K562 (cell line): ENCODE results near the gene TMEM116. TPM values are rescaled to one million over a fixed set of nuclear protein-coding genes. Genes with fewer than 3 reads are reported as not detected.

ENCODE experiments used
- AFF4 ChIP-seq: sonication (generic); formaldehyde crosslinking; IDR thresholded peaks from 2 replicates; pipeline ENCODE4 v1.8.0; 2023; ENCODE audit warnings: mild to moderate bottlenecking, missing genetic modification reagents
- BMI1 ChIP-seq: fragments of 150-350 bp; IDR thresholded peaks from 2 replicates; pipeline ENCODE4 v1.6.1; 2014; ENCODE audit warnings: low read length
- CBX3 ChIP-seq, 2 experiments: IDR thresholded peaks; 1 replicate in 1 of 2; 2 replicates in 1 of 2; pipeline ENCODE4 v1.6.1; 2012; ENCODE audit warnings: inconsistent platforms in 2 of 2, low read length in 2 of 2, borderline replicate concordance in 1 of 2, control low read depth in 1 of 2
- DMBX1 ChIP-seq: fragments of 250-450 bp; sonication (Bioruptor Pico); IDR thresholded peaks from 2 replicates; pipeline ENCODE4 v1.8.0; 2022; ENCODE audit warnings: inconsistent platforms, mild to moderate bottlenecking, moderate library complexity, borderline replicate concordance
- ELK1 ChIP-seq: sonication (generic); formaldehyde crosslinking; IDR thresholded peaks from 2 replicates; pipeline ENCODE4 v1.8.1; 2022; ENCODE audit warnings: missing genetic modification reagents
- FOS ChIP-seq: IDR thresholded peaks from 3 replicates; pipeline ENCODE4 v1.6.1; 2011; ENCODE audit not compliant: insufficient read length; ENCODE audit errors: extremely low read depth
- ILK ChIP-seq: fragments of 450-650 bp; IDR thresholded peaks from 2 replicates; pipeline ENCODE4 v1.6.1; 2016; ENCODE audit warnings: missing genetic modification characterization, low read depth, mild to moderate bottlenecking, missing compliant biosample characterization, moderate library complexity, borderline replicate concordance
- KHSRP ChIP-seq: fragments of 450-650 bp; IDR thresholded peaks from 2 replicates; pipeline ENCODE4 v1.6.1; 2017
- KLF16 ChIP-seq: IDR thresholded peaks from 2 replicates; pipeline ENCODE4 v1.6.1; 2016; ENCODE audit warnings: antibody characterized with exemption
- MCM5 ChIP-seq: fragments of 450-650 bp; IDR thresholded peaks from 2 replicates; pipeline ENCODE4 v1.6.1; 2016; ENCODE audit warnings: low read depth
- NCOR1 ChIP-seq: fragments of 450-650 bp; IDR thresholded peaks from 2 replicates; pipeline ENCODE4 v1.6.1; 2016; ENCODE audit warnings: mild to moderate bottlenecking, moderate library complexity
- NR2C2 ChIP-seq, 2 experiments: fragments of 200-800 bp in 1 of 2; sonication (Bioruptor generic) in 1 of 2; sonication (generic) in 1 of 2; formaldehyde crosslinking in 1 of 2; IDR thresholded peaks; 2 replicates each; pipeline versions ENCODE4 v1.6.1 to v1.8.0; 2016 to 2022; ENCODE audit warnings: mild to moderate bottlenecking in 1 of 2, missing compliant biosample characterization in 1 of 2, missing genetic modification characterization in 1 of 2, missing genetic modification reagents in 1 of 2
- NRF1 ChIP-seq, 2 experiments: fragments of 450-650 bp; IDR thresholded peaks in 1 of 2; conservative IDR thresholded peaks in 1 of 2; 2 replicates each; pipeline ENCODE4 v1.6.1; 2014; ENCODE audit warnings: mild to moderate bottlenecking in 2 of 2
- PHTF2 ChIP-seq: fragments of 250-450 bp; sonication (Bioruptor Pico); IDR thresholded peaks from 2 replicates; pipeline ENCODE4 v1.5.0; 2021; ENCODE audit warnings: mild to moderate bottlenecking
- SMAD3 ChIP-seq: fragments of 450-650 bp; formaldehyde crosslinking; conservative IDR thresholded peaks from 2 replicates; pipeline ENCODE4 v1.4.0; 2020; ENCODE audit warnings: mild to moderate bottlenecking
- SRSF1 ChIP-seq: fragments of 200-400 bp; formaldehyde crosslinking; IDR thresholded peaks from 2 replicates; pipeline ENCODE4 v1.6.1; 2017; ENCODE audit warnings: mild to moderate bottlenecking, low read depth, low read length, moderate library complexity
- TARDBP ChIP-seq: fragments of 450-650 bp; IDR thresholded peaks from 2 replicates; pipeline ENCODE4 v1.6.1; 2016
- TRIM28 ChIP-seq: fragments of 450-650 bp; IDR thresholded peaks from 2 replicates; pipeline ENCODE4 v1.6.1; 2017
- ZNF174 ChIP-seq: fragments of 250-450 bp; sonication (Bioruptor Pico); IDR thresholded peaks from 2 replicates; pipeline ENCODE4 v1.4.0; 2020; ENCODE audit warnings: mild to moderate bottlenecking
- ZNF347 ChIP-seq: fragments of 450-650 bp; formaldehyde crosslinking; IDR thresholded peaks from 2 replicates; pipeline ENCODE4 v1.4.0; 2020; ENCODE audit warnings: low read depth, mild to moderate bottlenecking, moderate library complexity
- ZNF444 ChIP-seq: fragments of 250-450 bp; sonication (Bioruptor Pico); IDR thresholded peaks from 2 replicates; pipeline ENCODE4 v1.4.0; 2020; ENCODE audit warnings: mild to moderate bottlenecking, moderate library complexity
- ZNF507 ChIP-seq: conservative IDR thresholded peaks from 2 replicates; pipeline ENCODE4 v1.6.1; 2017; ENCODE audit warnings: missing genetic modification characterization, missing compliant biosample characterization
- ZNF699 ChIP-seq: fragments of 250-450 bp; sonication (Bioruptor Pico); IDR thresholded peaks from 2 replicates; pipeline ENCODE4 v1.8.0; 2021; ENCODE audit warnings: mild to moderate bottlenecking, moderate library complexity; ENCODE audit not compliant: insufficient replicate concordance
- ZNF717 ChIP-seq: fragments of 250-450 bp; sonication (Bioruptor Pico); IDR thresholded peaks from 2 replicates; pipeline ENCODE4 v1.5.0; 2021
- ZNF75A ChIP-seq: fragments of 450-650 bp; formaldehyde crosslinking; IDR thresholded peaks from 2 replicates; pipeline ENCODE4 v1.4.0; 2020; ENCODE audit warnings: mild to moderate bottlenecking
- ZZZ3 ChIP-seq: fragments of 450-650 bp; IDR thresholded peaks from 2 replicates; pipeline ENCODE4 v1.6.1; 2016; ENCODE audit warnings: antibody characterized with exemption, mild to moderate bottlenecking, moderate library complexity
- polyA plus RNA-seq, 8 experiments: library from polyadenylated mRNA; depleted of rRNA in 4 of 8; stranded (reverse) in 5 of 8; unstranded in 3 of 8; fragments of >200 nt; fragmentation: Nextera tagmentation in 2 of 8; fragmentation: Illumina TruSeq in 1 of 8; extraction: Ambion mirVana in 2 of 8; extraction: Trizol in 1 of 8; gene quantifications; 2 replicates each; pipeline versions ENCODE4 v1.2.1 to v1.2.3, GENCODE V29; 2011 to 2014; ENCODE audit warnings: inconsistent platforms in 1 of 8, missing spikeins in 1 of 8
- total RNA-seq, 7 experiments: library from RNA; depleted of rRNA in 6 of 7; stranded (reverse); fragments of >200 nt in 6 of 7; fragmentation: Illumina TruSeq in 2 of 7; extraction: Trizol in 2 of 7; gene quantifications; 2 replicates each; pipeline versions ENCODE4 v1.2.1 to v1.2.3, GENCODE V29; 2011 to 2021; ENCODE audit warnings: low replicate concordance in 1 of 7

The TMEM116 gene
- total and polyA plus RNA-seq, 9 of the 15 experiments (the other 6 are each of a cell fraction or from before 2014, with no cell fraction given), result 5.2 to 78.6 (median 13.9) TPM

GRCh38 chr12:112005419-112006395 lies 7.3 kb downstream of the TMEM116 start (continued):
- no peak for TF ChIP-seq PHTF2
- peak in 1 of 2 experiments; percentile 51; a peak in 2 of 4 replicates for TF ChIP-seq NRF1 (conservative IDR thresholded peaks at IDR 0.05 in 1 of 2, IDR thresholded peaks at IDR 0.05 in 1 of 2)
- TF ChIP-seq KLF16, result no peak
- TF ChIP-seq MCM5, result 0 out of 2 replicates have a peak, but pooled peaks have one; percentile 84
- no peak for TF ChIP-seq ILK (tag)
- no peak for TF ChIP-seq SRSF1
- TF ChIP-seq CBX3 (IDR thresholded peaks at IDR 0.05; ENCODE audit: borderline replicate concordance in 1 of 2, low read length in 2 of 2), result no peak
- TF ChIP-seq NR2C2 (CRISPR knock-in tag; IDR thresholded peaks at IDR 0.05), result no peak
- no peak for TF ChIP-seq NR2C2 (tag; IDR thresholded peaks at IDR 0.05)
- TF ChIP-seq TRIM28, result 0 out of 2 replicates have a peak, but pooled peaks have one; percentile 28
- TF ChIP-seq ZNF699 (CRISPR knock-in tag), result no peak
- TF ChIP-seq ZNF75A (CRISPR knock-in tag), result no peak
- no peak for TF ChIP-seq ELK1
- TF ChIP-seq TARDBP, result no peak
- no peak for TF ChIP-seq SMAD3
- peak; percentile 24; the same call in 1 of the 2 replicates for TF ChIP-seq NCOR1
- TF ChIP-seq ZNF444 (CRISPR knock-in tag), result no peak
- no peak for TF ChIP-seq AFF4 (CRISPR knock-in tag)
- TF ChIP-seq ZNF507 (tag), result no peak
- no peak for TF ChIP-seq DMBX1 (CRISPR knock-in tag)
- peak; percentile 12 for TF ChIP-seq FOS
- TF ChIP-seq ZNF347 (CRISPR knock-in tag), result no peak
- no peak for TF ChIP-seq BMI1
- no peak for TF ChIP-seq ZNF174 (CRISPR knock-in tag)
- TF ChIP-seq ZZZ3, result no peak
- no peak for TF ChIP-seq ZNF717 (CRISPR knock-in tag)
- no peak for TF ChIP-seq KHSRP
